Mucosa of descending colon (tissue), 3 donors: ENCODE measurements around the gene CD83. TPM values are rescaled to one million over a fixed set of nuclear protein-coding genes. Genes with fewer than 3 reads are reported as not detected.

Source experiments
- ATAC-seq: fragments of 200-7000 bp; cut with Tn5 transposase; one replicate; pipeline ENCODE4 v1.9.1; 2020; ENCODE audit warnings: mild to moderate bottlenecking, moderate library complexity
- DNase-seq, 3 donors: peaks; one replicate each; pipeline ENCODE4 v3.0.0-alpha.2; 2020
- H3K36me3 ChIP-seq: fragments of 200-600 bp; one replicate; pipeline ENCODE4 v1.8.0; 2021; ENCODE audit warnings: low read depth, mild to moderate bottlenecking
- H3K4me1 ChIP-seq: fragments of 200-600 bp; one replicate; pipeline ENCODE4 v1.8.0; 2021; ENCODE audit warnings: low read depth, mild to moderate bottlenecking
- H3K4me3 ChIP-seq: fragments of 200-600 bp; one replicate; pipeline ENCODE4 v1.8.0; 2021; ENCODE audit warnings: mild to moderate bottlenecking
- H3K9me3 ChIP-seq: fragments of 200-600 bp; one replicate; pipeline ENCODE4 v1.8.0; 2021; ENCODE audit warnings: mild to moderate bottlenecking
- intact Hi-C, 2 donors: fragments of 100-400 bp; cut with DNase I in 1 of 2; cut with micrococcal nuclease in 1 of 2; formaldehyde crosslinking; loops; one replicate each; pipeline versions ENCODE4 v1.11.0 to v1.11.1; 2022; cut with DNase I, micrococcal nuclease
- total RNA-seq, 3 donors: library from RNA; stranded (reverse); fragmentation: NEBNext Ultra II Directional in 2 of 3; extraction: Animal tissue kit (Norgen Biotek cat#: 25700) in 2 of 3; gene quantifications; one replicate each; pipeline versions ENCODE4 v1.2.1 to v1.2.4, GENCODE V29; 2021 to 2023
- TF ChIP-seq, protein P1 (sequence below): fragments of 200-600 bp; IDR thresholded peaks from one replicate; pipeline ENCODE4 v1.8.0; 2022; ENCODE audit warnings: antibody characterized with exemption, mild to moderate bottlenecking
- donor health status: DM: no; HTN: no; CAD: no; lungs with moderate emphysema.
- donor health status: DM: no; HTN: no; CAD: no.
- donor health status: DM: no; HTN: yes; CAD: no.

CD83 gene
- total RNA-seq, 3 donors from 2014 or later, result 1.4 to 2.5 (median 2.2) TPM

DNA sequence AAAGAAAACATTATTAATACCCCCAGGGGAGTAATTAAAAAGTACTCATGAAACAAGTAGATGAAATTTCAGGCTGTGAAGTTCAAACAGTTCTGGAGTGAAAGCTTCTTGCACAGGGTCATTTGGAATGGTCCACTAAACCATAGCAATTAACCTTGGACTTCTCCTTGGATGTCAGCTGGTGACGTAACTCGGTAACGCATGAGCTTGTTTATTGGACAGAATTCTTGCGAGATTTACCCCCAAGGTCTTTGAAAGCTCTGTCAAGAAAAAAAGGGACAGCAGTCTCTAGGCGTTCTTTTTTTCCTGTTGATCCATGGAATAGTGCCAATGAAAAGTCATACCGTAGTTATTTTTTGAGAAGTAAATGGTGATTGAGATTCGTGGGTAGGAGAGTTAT lies 2.2 kb downstream of the CD83 start:
- ATAC-seq, result no peak
- Histone ChIP-seq H3K9me3 (no peaks in the 10 kb centered on the region), H3K4me1 (peaks cover 6% of the 10 kb centered on the region), H3K36me3 (no peaks in the 10 kb centered on the region), H3K4me3 (no peak overlapping the region)
- intact Hi-C loops, result no loop called here
- DNase-seq, result no peak
- TF ChIP-seq, protein P1, sequence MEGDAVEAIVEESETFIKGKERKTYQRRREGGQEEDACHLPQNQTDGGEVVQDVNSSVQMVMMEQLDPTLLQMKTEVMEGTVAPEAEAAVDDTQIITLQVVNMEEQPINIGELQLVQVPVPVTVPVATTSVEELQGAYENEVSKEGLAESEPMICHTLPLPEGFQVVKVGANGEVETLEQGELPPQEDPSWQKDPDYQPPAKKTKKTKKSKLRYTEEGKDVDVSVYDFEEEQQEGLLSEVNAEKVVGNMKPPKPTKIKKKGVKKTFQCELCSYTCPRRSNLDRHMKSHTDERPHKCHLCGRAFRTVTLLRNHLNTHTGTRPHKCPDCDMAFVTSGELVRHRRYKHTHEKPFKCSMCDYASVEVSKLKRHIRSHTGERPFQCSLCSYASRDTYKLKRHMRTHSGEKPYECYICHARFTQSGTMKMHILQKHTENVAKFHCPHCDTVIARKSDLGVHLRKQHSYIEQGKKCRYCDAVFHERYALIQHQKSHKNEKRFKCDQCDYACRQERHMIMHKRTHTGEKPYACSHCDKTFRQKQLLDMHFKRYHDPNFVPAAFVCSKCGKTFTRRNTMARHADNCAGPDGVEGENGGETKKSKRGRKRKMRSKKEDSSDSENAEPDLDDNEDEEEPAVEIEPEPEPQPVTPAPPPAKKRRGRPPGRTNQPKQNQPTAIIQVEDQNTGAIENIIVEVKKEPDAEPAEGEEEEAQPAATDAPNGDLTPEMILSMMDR, result no peak

DNA sequence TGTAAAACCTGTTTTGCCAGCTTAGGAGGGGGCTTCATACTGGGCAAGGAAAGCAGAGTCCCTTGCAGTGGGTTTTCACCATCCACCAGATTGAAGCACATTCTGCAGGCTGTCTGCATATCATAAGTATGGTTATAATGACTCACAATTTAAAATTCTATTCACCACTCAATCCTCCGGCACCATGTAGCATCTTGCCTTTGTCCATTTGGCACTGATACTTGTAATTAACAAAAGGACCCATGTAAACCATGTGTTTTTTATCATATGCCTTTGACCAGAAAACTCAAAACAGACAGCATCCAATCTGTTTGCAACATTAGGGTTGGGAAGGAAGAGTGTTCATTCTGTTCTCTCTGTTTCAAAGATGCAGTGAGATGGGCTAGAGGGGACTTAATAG lies 3.0 kb downstream of the CD83 start:
- H3K4me1 ChIP-seq, result peaks cover 6% of the 10 kb centered on the region
- DNase-seq, result no peak
- H3K36me3 ChIP-seq, result no peaks in the 10 kb centered on the region
- H3K9me3 ChIP-seq, result no peaks in the 10 kb centered on the region
- intact Hi-C loops, result no loop called here
- no peak for ATAC-seq
- no peak overlapping the region for H3K4me3 ChIP-seq
- TF ChIP-seq, protein P1, result no peak

DNA sequence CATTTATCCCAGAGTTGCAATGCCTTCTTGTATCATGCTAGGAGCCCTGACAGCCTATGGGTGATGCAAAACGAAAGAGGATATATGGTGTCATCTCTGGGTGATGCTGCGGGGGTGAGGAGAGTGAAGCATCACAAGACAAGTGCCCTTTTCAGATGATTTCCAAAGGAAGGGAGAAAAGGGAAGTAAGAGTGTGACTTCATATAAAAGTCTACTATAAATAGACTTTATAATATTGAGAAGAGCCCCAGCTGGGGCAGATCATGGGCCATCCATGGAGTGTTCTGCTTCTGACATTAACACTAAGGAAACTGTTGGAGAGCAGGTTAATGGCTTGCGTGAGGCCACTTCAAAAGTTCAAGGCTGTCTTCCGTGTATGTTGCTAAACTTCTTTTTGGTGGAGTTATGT lies 4.4 kb downstream of the CD83 start:
- TF ChIP-seq, protein P1, result no peak
- Histone ChIP-seq H3K9me3 (no peaks in the 10 kb centered on the region), H3K4me3 (no peak overlapping the region), H3K36me3 (no peaks in the 10 kb centered on the region), H3K4me1 (peaks cover 6% of the 10 kb centered on the region)
- DNase-seq (peak in 1 of 3 donors; percentile 28), ATAC-seq (peak; percentile 32)
- intact Hi-C loops, result no loop called here

DNA sequence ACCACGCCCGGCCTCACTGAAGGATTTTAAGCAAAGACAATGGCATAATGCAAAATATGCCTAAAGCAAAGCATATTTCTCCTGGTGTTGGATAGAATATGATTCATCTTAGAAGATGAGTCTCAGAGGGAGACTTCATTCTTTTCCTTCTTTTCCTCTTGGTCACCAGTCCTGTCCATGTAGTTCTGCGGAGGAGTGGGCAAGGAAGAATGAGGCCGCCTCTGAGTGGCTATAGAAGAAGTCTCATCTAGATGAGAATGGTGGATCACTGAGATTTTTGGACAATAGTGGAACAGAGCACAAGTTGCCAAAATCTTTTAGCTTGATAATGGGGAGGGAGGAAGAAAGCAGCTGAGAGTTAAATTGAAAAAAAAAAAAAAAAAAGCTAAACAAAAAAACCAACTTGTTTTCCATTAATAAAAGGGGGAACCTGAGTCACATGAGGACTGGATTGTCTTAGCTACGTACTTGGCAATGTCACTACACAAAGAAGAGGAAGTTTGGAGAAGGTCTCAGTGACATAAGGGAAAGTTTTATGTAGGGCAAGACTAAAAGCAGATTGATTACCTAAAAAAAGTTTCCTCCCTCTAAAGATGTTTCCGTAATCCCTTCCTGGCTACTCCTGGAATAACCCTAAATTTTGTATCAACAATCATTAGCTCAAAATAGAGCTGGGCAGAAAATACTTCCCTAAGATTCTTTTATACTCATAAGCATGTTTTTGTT lies 6.0 kb downstream of the CD83 start:
- H3K4me3 ChIP-seq, result no peak overlapping the region
- no peak for DNase-seq
- no peaks in the 10 kb centered on the region for H3K4me1 ChIP-seq
- intact Hi-C loops, result no loop called here
- ATAC-seq, result peak; percentile 17
- no peaks in the 10 kb centered on the region for H3K36me3 ChIP-seq
- TF ChIP-seq, protein P1, result no peak
- no peaks in the 10 kb centered on the region for H3K9me3 ChIP-seq

DNA sequence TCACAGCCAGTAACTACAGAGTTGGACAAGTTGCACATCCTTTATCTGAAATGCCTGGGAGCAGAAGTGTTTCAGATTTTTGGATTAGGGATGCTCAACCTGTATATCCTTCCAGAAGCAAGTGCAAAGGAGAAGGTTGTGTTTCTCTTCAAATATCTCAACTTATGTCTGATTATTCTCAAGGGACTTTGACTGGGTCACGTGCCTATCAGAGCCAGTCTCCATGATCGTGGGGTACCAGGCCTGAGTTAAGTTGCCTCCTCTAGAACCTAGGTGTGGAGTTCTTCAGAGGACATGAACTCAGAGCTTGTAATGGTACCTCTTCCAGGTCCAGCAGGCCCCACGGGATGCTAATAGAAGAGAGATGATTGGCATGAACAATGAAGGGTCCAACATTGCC lies 7.8 kb downstream of the CD83 start:
- H3K9me3 ChIP-seq, result no peaks in the 10 kb centered on the region
- ATAC-seq (no peak), DNase-seq (no peak)
- no peaks in the 10 kb centered on the region for H3K36me3 ChIP-seq
- TF ChIP-seq, protein P1, result no peak
- intact Hi-C loops, result no loop called here
- no peaks in the 10 kb centered on the region for H3K4me1 ChIP-seq
- H3K4me3 ChIP-seq, result no peak overlapping the region
